Stomach (tissue), 4 donors: ENCODE measurements around the gene CCDC51.

Source experiments
- CTCF ChIP-seq, 7 experiments: fragments of 450-650 bp in 4 of 7; fragments of 200-600 bp in 3 of 7; sonication (generic) in 3 of 7; IDR thresholded peaks; one replicate each; pipeline ENCODE4 v1.5.1; 2016 to 2019; ENCODE audit warnings: antibody characterized with exemption in 7 of 7, control low read depth in 2 of 7, mild to moderate bottlenecking in 1 of 7
- EP300 ChIP-seq: sonication (generic); formaldehyde crosslinking; IDR thresholded peaks from one replicate; pipeline ENCODE4 v1.6.1; 2017; ENCODE audit warnings: antibody characterized with exemption
- POLR2AphosphoS5 ChIP-seq, 3 donors: sonication (generic); formaldehyde crosslinking; IDR thresholded peaks; one replicate each; pipeline ENCODE4 v1.6.1; 2016; ENCODE audit warnings: antibody characterized with exemption in 3 of 3

GRCh38 chr3:48466386-48467109 lies 26.6 kb upstream of the CCDC51 start:
- TF ChIP-seq CTCF (IDR thresholded peaks at IDR 0.05) = no peak
- TF ChIP-seq EP300 = no peak
- peak in 2 of 3 donors; percentile 9 to 29 for TF ChIP-seq POLR2AphosphoS5 (IDR thresholded peaks at IDR 0.05)
